HCT116 (cell line): Measurements from ENCODE around the gene SHKBP1.

Source experiments
- ELF1 ChIP-seq: IDR thresholded peaks from 2 replicates; pipeline ENCODE4 v1.6.1; 2012; ENCODE audit warnings: low read depth, borderline replicate concordance
- ZFX ChIP-seq: fragments of 450-650 bp; IDR thresholded peaks from 2 replicates; pipeline ENCODE4 v1.6.1; 2017
- TF ChIP-seq, protein P1 (sequence below): IDR thresholded peaks from 2 replicates; pipeline ENCODE4 v1.6.1; 2012

DNA sequence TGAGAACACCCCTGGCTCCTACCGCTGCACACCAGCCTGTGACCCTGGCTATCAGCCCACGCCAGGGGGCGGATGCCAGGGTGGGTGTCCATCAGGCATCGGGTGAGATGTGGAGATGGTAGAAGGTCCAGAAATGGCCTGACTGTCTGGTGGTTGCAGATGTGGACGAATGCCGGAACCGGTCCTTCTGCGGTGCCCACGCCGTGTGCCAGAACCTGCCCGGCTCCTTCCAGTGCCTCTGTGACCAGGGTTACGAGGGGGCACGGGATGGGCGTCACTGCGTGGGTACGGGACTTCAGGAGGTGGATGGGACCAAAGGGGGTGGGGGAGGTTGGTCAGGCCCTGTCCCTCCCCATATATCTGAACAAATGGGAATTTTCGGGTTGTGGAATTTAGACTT, 40.3 kb downstream of the SHKBP1 start:
- TF ChIP-seq ZFX (no peak), ELF1 (no peak)
- TF ChIP-seq, protein P1, sequence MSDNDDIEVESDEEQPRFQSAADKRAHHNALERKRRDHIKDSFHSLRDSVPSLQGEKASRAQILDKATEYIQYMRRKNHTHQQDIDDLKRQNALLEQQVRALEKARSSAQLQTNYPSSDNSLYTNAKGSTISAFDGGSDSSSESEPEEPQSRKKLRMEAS, result no peak
